Measurements from ENCODE around the gene CFH.
"Not testable (repeated sequence)": the region's sequence is repeated elsewhere in the genome, so short reads cannot be mapped to it uniquely, and the experiment has no call there.

Gene CFH

DNA sequence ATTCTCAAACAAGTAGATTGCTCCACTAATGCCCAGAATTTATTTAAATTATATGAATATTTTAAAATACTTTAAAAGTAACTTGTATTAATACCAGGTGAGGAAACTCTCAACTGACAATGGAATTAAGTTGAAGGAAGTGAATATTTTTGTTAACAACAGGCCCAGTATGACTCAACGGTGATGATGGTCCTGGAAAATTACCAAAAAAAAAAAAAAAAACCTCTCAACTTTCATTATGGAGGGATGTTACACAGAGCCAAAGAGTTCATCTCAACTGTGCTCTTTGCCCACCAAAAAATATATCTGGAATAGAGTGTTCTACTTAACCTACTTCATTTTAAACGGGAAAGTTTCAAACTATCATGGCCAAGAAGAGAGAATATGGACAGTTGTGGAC, 28.3 kb downstream of the CFH start:
- H4K20me1 ChIP-seq: no peaks in the 10 kb centered on the region
- H3K9me3 ChIP-seq (replicated peaks in 1 of 11): no peaks in the 10 kb centered on the region
- H3K27me3 ChIP-seq: no peaks in the 10 kb centered on the region
- no peak overlapping the region for H3K27ac ChIP-seq
- no peak overlapping the region for H3K9ac ChIP-seq
- TF ChIP-seq Cebpa-rat (IDR thresholded peaks at IDR 0.05): no peak
- peaks cover 0 to 6% (median 0%) of the 10 kb centered on the region in 10 experiments; a peak in 1 of 20 replicates for H3K4me1 ChIP-seq
- H3K4me3 ChIP-seq: no peak overlapping the region
- no peak overlapping the region for H3K4me2 ChIP-seq
- no peaks in the 10 kb centered on the region; a peak in 1 of 22 replicates for H3K36me3 ChIP-seq

DNA sequence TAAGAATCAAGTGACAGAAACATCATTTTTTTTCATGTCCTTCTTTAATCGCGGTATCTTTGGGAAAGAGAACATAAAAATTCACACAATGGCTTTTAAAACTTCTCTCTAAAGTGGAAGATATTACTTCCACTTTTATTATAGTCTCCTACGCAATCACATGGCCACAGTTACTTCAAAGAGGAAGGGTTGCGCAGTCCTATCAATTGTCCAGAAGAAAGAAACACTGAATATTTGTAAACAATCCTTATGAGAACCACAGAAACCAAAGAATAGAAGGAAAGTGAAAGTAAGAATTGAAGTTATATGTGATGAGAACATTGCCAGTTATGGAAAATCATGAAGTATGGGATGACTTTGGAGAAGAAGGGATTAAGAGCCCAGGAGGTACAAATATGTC, 32.6 kb downstream of the CFH start:
- H3K4me1 ChIP-seq: peaks cover 0 to 6% (median 0%) of the 10 kb centered on the region in 10 experiments; a peak in 1 of 20 replicates

DNA sequence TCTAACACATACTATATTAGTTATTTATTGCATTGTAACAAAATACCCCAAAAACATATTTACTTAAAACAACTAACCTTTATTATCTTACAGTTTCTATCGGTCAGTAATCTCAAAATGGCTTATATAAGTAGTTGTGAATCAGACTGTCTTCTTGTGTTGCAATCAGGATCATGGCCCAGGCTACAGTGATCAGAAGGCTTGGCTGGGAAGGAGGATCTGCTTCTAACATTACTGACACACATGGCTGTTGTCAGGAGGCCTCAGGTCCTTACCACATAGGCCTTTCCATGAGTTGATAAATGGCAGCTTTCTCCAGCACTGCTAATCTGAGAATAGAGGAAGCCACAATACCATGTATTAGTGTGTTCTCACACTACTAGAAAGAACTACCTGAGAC, 33.7 kb downstream of the CFH start:
- H3K9ac ChIP-seq: no peak overlapping the region
- H3K27me3 ChIP-seq: no peaks in the 10 kb centered on the region
- TF ChIP-seq Cebpa-rat (IDR thresholded peaks at IDR 0.05): no peak
- H3K4me1 ChIP-seq: peaks cover 0 to 6% (median 0%) of the 10 kb centered on the region in 10 experiments; a peak in 1 of 20 replicates
- H3K36me3 ChIP-seq: peaks cover 0 to 13% (median 0%) of the 10 kb centered on the region in 11 experiments; a peak in 3 of 22 replicates
- H3K4me2 ChIP-seq: no peak overlapping the region
- no peak overlapping the region for H3K4me3 ChIP-seq
- no peak overlapping the region for H3K27ac ChIP-seq
- H3K9me3 ChIP-seq (replicated peaks in 1 of 11): no peaks in the 10 kb centered on the region
- no peaks in the 10 kb centered on the region for H4K20me1 ChIP-seq

More for the DNA sequence above, 32.6 kb downstream of the CFH start:
- Histone ChIP-seq H3K4me3 (no peak overlapping the region), H3K36me3 (peaks cover 0 to 7% (median 0%) of the 10 kb centered on the region in 11 experiments; a peak in 2 of 22 replicates), H3K9ac (no peak overlapping the region), H3K9me3 (replicated peaks in 1 of 11) (no peaks in the 10 kb centered on the region), H3K27me3 (no peaks in the 10 kb centered on the region), H3K4me2 (peak overlapping the region in 1 of 11 experiments; percentile 32; a peak in 1 of 22 replicates), H3K27ac (no peak overlapping the region), H4K20me1 (no peaks in the 10 kb centered on the region)
- TF ChIP-seq Cebpa-rat (IDR thresholded peaks at IDR 0.05): no peak

DNA sequence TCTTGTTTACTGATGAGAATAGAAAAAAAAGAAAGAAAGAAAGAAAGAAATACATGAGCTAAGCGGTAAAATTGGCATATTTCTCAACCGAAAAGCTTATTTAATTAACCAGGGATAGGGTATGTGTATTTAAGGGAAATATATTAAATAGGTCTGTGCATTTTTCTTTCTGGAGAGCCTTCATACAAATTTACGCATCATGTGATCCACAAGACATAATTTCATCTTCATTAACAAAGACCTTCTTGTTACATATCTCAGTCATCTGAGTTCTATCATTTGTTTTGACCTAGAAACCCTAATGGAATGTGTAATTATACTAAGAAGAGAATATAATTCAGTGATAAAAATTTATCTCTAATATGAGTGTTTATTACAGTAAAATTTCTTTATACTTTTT, 37.2 kb downstream of the CFH start:
- TF ChIP-seq Cebpa-rat (IDR thresholded peaks at IDR 0.05): no peak
- no peak overlapping the region for H3K4me3 ChIP-seq
- no peak overlapping the region for H3K27ac ChIP-seq
- peaks cover 0 to 17% (median 0%) of the 10 kb centered on the region in 11 experiments; a peak in 3 of 22 replicates for H3K36me3 ChIP-seq
- peaks cover 0 to 6% (median 0%) of the 10 kb centered on the region in 10 experiments; a peak in 1 of 20 replicates for H3K4me1 ChIP-seq
- no peak overlapping the region for H3K4me2 ChIP-seq
- no peak overlapping the region for H3K9ac ChIP-seq
- no peaks in the 10 kb centered on the region for H3K9me3 ChIP-seq (replicated peaks in 1 of 11)
- H4K20me1 ChIP-seq: no peaks in the 10 kb centered on the region
- no peaks in the 10 kb centered on the region for H3K27me3 ChIP-seq

DNA sequence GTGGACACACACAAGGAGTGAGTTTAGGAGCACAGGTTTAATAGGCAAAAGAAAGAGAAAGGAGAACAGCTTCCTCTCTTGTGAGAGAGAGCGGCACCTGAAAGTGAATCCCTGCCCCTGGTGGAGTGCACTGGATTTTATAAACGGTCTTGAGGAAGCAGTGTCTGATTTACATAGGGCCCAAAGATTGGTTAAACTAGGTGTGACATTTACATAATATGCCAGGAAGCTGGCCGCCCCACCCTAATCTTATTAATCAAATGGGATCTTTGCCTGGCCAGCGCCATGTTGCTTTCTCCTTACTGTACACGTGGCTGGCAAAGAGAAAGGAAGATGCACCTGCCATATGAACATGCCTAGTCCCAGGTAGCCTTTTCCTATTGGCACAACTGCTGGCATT, 38.7 kb downstream of the CFH start:
- Histone ChIP-seq H3K36me3 (peaks cover 0 to 15% (median 0%) of the 10 kb centered on the region in 11 experiments; a peak in 3 of 22 replicates), H3K4me3 (no peak overlapping the region), H3K27ac (no peak overlapping the region), H3K9ac (no peak overlapping the region), H3K27me3 (no peaks in the 10 kb centered on the region), H3K9me3 (replicated peaks in 1 of 11) (no peaks in the 10 kb centered on the region; a peak in 1 of 22 replicates), H3K4me2 (no peak overlapping the region), H3K4me1 (no peaks in the 10 kb centered on the region), H4K20me1 (no peaks in the 10 kb centered on the region)
- TF ChIP-seq Cebpa-rat (IDR thresholded peaks at IDR 0.05): no peak

DNA sequence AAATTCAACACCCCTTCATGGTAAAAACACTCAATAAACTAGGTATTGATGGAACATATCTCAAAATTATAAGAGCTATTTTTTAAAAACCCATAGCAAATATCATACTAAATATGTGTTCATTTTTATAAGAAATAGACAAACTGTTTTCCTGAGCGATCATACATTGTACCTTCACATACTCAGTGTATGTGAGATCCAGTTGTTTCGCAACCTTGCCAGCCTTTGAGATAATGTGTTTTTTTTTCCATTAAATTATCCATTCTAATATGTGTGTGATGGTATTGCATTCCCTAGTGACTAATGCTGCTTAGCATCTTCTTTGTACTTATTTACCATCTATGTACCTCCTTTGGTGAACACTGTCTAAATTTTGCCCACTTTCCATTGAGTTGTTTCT, 47.1 kb downstream of the CFH start:
- Histone ChIP-seq H3K27me3 (no peaks in the 10 kb centered on the region), H3K4me1 (no peaks in the 10 kb centered on the region), H3K9me3 (replicated peaks in 1 of 11) (no peaks in the 10 kb centered on the region; a peak in 1 of 22 replicates), H4K20me1 (no peaks in the 10 kb centered on the region), H3K9ac (no peak overlapping the region), H3K27ac (no peak overlapping the region), H3K36me3 (no peaks in the 10 kb centered on the region; a peak in 1 of 22 replicates), H3K4me3 (no peak overlapping the region), H3K4me2 (no peak overlapping the region)
- no peak for TF ChIP-seq Cebpa-rat (IDR thresholded peaks at IDR 0.05)

DNA sequence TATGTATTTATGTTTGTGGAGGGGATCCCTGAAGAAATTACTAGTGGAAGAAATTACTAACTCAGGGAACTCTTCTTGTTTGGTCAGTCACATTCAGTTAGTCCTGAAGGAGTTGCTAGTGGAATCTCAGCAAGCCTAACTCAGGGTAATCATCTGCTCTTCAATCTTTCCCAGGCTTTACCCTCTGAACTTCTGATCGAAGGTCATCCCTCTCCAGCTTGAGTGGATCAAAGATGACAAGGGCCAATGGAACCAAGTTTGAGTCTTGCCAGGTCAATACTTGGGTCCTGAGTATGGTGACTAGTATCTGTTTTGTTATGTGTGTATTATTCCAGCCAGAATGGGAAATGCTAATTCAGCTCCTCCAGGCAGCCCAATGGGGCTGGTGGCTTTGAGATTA, 49.3 kb downstream of the CFH start:
- Histone ChIP-seq H3K9me3 (replicated peaks in 1 of 11) (no peaks in the 10 kb centered on the region), H4K20me1 (no peaks in the 10 kb centered on the region), H3K4me3 (no peak overlapping the region), H3K27me3 (no peaks in the 10 kb centered on the region), H3K27ac (no peak overlapping the region), H3K9ac (no peak overlapping the region), H3K4me2 (no peak overlapping the region), H3K36me3 (no peaks in the 10 kb centered on the region; a peak in 1 of 22 replicates), H3K4me1 (no peaks in the 10 kb centered on the region)
- no peak for TF ChIP-seq Cebpa-rat (IDR thresholded peaks at IDR 0.05)

DNA sequence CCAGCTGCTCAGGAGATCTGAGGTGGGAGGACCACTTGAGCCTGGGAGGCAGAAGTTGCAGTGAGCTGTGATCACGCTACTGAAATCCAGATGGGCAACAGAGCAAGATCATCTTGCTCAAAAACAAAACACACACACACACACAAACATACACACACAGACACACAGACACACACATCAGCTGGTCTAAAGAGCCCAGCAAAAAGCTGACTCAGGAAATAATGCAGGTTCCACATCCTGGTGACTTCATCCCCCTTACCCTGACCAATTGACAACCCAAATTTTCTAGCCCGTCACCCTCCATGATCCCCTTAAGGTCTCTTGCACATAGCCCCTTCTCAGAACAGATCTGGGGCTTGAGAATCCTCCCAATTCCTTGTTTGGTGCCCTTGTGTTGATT, 58.0 kb downstream of the CFH start:
- not testable (repeated sequence) for H3K9ac ChIP-seq; H3K27me3 ChIP-seq; H3K4me3 ChIP-seq; H3K27ac ChIP-seq; H3K4me1 ChIP-seq; H4K20me1 ChIP-seq; H3K36me3 ChIP-seq; H3K9me3 ChIP-seq (replicated peaks in 1 of 11); H3K4me2 ChIP-seq

DNA sequence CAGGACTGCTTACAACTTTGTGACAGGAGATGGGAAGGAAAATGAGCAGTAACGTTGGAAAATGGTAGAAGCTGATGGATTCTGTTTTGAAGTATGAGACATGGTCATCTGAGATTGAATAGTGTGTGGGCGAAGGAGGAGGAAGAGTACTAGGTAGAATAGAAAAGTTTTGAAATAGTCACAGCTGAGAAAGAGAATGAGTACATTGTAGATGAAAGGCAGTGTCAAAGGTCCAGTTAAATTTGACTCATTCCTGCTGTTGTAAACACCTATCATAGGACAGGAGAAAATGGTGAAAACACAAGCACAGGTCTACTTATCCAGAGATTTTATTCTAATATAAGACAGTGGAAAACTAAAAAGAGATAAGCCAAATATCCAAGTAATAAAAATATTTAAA, 66.0 kb downstream of the CFH start:
- Histone ChIP-seq H3K27ac (no peak overlapping the region), H4K20me1 (no peaks in the 10 kb centered on the region), H3K36me3 (no peaks in the 10 kb centered on the region), H3K9ac (no peak overlapping the region), H3K27me3 (no peaks in the 10 kb centered on the region), H3K4me3 (no peak overlapping the region), H3K4me1 (no peaks in the 10 kb centered on the region), H3K4me2 (no peak overlapping the region), H3K9me3 (replicated peaks in 1 of 11) (no peaks in the 10 kb centered on the region)
- no peak for TF ChIP-seq Cebpa-rat (IDR thresholded peaks at IDR 0.05)

DNA sequence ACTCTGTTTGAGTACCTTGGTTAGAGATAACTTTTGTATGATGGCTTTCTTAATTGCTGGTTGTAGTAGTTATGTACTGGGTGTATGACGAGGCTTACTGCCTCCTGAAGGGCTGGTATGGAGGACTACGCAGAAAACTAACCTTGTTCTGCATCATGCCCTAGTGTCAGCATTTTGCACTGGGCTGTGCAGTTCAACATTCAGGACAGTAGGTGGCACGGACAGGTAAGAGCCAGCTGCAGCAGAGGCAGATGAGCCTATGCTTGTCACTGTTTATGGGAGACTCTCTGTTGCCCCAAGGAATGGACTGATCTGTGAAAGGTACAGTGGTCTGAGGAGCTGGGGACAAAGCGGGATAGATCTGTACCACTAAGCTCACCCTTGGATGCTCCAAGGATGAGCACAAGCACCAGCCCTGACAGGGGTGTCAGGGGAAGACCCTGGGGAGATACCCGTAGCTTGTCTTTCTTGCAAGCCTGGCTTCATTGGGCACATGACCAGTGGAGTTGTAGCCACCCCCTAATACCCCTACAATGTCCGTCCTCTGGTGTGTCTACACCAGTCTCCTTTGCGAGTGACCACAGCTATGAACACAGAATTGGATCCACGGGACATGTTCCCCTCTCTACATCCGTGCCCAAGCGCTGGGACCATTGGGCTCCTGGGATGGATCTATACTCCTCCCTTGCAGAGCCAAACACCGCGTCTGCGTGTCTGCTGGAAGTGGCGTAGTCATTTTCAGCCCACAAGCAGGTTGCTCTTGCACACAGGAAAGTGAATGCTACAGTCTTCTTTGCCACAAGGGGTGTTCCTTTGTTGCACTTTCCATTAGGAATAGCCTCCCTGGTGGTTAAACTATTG, 71.7 kb downstream of the CFH start:
- no peaks in the 10 kb centered on the region for H3K27me3 ChIP-seq
- no peaks in the 10 kb centered on the region for H3K36me3 ChIP-seq
- no peak overlapping the region for H3K4me3 ChIP-seq
- no peak overlapping the region for H3K9ac ChIP-seq
- no peaks in the 10 kb centered on the region for H3K4me1 ChIP-seq
- H4K20me1 ChIP-seq: no peaks in the 10 kb centered on the region
- no peaks in the 10 kb centered on the region for H3K9me3 ChIP-seq (replicated peaks in 1 of 11)
- no peak for TF ChIP-seq Cebpa-rat (IDR thresholded peaks at IDR 0.05)
- no peak overlapping the region for H3K27ac ChIP-seq
- no peak overlapping the region for H3K4me2 ChIP-seq
